ENCODE data around the gene KPNA1. TPM values are rescaled to one million over a fixed set of nuclear protein-coding genes. Genes with fewer than 3 reads are reported as not detected.

KPNA1 gene
- total RNA-seq, 1 donor from 2014 or later = 71.7 TPM

Other genes with a start within 250 kb of the KPNA1 start
- 2.5 TPM for gene CSTA, start 189.7 kb downstream of the KPNA1 start, total RNA-seq
- gene MIX23, start 131.7 kb downstream of the KPNA1 start, total RNA-seq = 25.6 TPM
- 141 TPM for gene FAM162A, start 130.8 kb downstream of the KPNA1 start, total RNA-seq
- 2.5 TPM for gene WDR5B, start 98.9 kb downstream of the KPNA1 start, total RNA-seq
- gene PARP9, start 49.4 kb upstream of the KPNA1 start, total RNA-seq = 14.0 TPM
- gene DTX3L, start 49.4 kb upstream of the KPNA1 start, total RNA-seq = 14.6 TPM
- 0.51 TPM for gene PARP15, start 62.7 kb upstream of the KPNA1 start, total RNA-seq
- gene PARP14, start 165.9 kb upstream of the KPNA1 start, total RNA-seq = 12.0 TPM

Measured in Right ventricle myocardium inferior (tissue), 1 donor.